T47D (cell line): ENCODE results near the gene PLXDC2.
"Not testable (repeated sequence)": the region's sequence is repeated elsewhere in the genome, so short reads cannot be mapped to it uniquely, and the experiment has no call there.

Experiments
- DNase-seq, 2 experiments: peaks; one replicate each; pipeline versions ENCODE4 v3.0.0 to v3.0.0-alpha.2; 2011 to 2012; ENCODE audit warnings: low read depth in 1 of 2, low spot score in 1 of 2
- JUND ChIP-seq: IDR thresholded peaks from 2 replicates; pipeline ENCODE4 v1.6.1; 2012; ENCODE audit warnings: low read depth
- in situ Hi-C: cut with HindIII; loops from 2 replicates; pipeline ENCODE4 v1.10.0; 2016; ENCODE audit warnings: low sequenced_read_pairs, low pct_unique_long_range_greater_than_20kb

Gene PLXDC2

DNA sequence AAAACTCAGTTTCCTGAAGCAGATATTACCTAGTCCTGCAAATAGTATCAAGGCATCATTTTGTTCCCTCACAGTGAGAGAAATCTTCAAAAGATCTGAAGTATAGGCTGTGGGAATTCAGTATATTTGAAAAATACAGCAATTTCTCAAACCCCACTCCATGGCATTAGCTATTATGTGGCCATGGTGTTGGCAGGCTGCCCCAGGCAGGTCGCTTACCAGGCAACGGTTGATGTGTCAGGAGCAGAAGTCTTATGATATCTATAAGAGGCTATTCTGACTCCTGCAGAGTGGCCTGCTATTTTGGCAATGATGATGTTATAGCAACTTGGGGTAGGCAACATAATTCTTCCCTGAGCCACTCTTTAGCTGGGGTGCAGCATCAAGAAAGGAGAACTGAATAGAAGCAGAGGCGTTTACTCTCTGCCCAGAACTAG, 187.9 kb downstream of the PLXDC2 start:
- no peak for DNase-seq
- no peak for TF ChIP-seq JUND
- in situ Hi-C loops: no loop called here

DNA sequence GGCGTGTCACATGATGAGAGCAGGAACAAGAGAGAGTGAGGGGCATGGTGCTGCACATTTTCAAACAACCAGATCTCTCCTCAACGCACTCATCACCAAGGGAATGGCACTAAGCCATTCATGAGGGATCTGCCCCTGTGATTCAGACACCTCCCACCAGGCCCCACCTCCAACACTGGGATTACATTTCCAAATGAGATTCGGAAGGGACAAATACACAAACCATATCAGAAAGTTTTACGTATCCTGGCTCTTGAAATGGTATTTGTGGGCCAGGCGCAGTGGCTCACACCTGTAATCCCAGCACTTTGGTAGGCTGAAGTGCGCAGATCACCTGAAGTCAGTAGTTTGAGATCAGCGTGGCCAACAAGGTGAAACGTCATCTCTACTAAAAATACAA, 189.4 kb downstream of the PLXDC2 start:
- DNase-seq: no peak
- TF ChIP-seq JUND: no peak
- in situ Hi-C loops: no loop called here

DNA sequence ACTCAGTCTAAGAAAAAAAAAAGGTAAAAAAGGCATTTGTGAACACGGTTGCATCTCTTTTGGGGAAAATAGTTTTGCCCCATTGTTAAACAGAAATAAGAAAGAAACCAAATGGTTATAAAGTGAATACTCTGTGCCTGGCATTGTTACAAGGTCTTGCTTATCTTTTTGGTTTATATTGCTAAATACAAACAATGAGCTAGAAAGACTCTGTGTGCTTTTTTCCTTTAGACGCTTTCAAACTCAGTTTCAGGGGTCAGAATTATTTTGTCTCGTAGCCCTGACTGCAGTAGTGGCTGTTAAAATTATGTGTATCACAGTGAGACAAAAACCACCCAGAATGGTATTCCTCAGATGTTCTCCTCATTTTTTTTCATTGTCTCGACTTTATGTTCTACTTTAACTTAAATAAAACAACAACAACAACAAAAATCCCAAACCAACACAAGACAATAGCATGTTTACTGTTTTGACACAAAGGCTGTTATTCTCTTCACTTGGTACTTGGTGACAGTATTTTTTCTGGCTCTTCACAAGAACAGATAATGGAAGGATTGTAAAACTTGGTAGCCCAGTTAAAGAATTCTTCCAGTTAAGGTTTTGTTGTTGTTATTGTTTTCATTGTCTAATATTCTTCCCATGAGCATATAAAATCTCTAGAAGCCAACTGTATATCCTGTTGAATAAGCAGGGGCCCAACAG, 190.1 kb downstream of the PLXDC2 start:
- in situ Hi-C loops: no loop called here
- no peak for DNase-seq

DNA sequence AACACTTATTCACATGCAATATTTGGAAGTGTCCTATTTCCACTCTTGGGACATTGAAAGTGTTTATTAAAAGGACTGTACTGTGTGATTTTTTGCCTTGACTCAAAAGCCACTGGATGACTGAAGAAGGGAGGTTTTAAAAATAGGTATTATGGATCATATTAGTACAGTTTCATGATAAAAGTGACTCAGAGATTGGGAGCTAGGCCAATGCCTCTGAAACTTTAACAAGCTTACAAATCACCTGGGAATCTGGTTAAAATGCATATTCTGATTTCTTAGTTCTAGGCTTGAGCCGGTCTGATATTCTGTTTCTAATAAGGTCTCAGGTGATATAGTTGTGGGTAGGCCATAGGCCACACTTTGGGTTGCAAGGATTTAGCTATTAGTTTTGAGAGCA, 191.2 kb downstream of the PLXDC2 start:
- no peak for DNase-seq
- in situ Hi-C loops: no loop called here
- no peak for TF ChIP-seq JUND

More for the DNA sequence above, 190.1 kb downstream of the PLXDC2 start:
- TF ChIP-seq JUND: no peak

DNA sequence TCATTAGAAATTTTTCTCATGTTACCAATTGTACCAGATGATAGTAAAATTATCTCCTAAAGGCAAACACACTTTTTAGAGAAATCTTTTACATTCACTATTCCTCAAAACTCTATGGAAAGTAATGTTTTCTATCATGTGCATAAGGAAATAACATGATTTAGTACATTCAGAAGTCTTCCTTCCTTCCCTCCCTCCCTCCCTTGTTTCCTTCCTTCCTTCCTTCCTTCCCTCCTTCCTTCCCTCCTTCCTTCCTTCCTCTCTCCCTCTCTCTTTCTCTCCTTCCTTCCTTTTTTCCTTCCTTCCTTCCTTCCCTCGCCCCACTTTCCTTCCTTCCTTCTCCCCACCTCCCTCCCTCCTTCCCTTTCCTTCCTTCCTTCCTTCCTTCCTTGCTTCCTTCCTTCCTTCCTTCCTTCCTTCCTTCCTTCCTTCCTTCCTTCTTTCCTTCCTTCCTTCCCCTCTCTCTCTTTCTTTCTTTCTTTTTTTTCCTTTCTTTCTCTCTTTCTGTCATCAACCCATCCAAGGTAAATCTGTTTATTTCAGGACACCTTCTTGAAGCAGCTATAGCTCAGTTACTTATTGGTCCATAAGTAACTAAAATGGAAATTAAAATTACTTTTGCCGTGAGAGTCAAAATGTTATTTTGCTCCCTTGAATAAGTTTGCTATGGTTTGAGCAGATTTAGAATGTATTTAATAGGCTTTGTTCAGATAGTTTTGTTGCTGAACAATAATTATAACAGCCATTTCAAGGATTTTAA, 197.9 kb downstream of the PLXDC2 start:
- in situ Hi-C loops: no loop called here
- TF ChIP-seq JUND: no peak
- DNase-seq: no peak

DNA sequence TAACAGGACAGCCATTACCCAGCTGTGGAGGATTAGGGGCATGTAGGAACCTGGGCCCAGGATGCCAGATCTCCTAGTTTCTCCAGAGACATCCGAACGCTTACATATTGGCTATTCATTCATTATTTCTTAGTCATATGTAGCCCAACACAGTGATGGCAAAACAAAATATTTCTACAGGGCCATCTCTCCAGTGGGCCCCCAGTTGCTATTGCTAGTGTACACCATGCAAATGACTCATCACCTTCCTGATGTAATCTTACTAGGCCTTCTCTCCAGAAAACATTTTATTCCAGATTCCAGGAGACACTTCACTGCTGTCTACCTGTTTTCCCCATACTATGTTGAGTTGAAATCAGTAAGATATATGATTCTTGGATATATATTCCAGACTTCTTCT, 201.7 kb downstream of the PLXDC2 start:
- in situ Hi-C loops: no loop called here
- no peak for DNase-seq
- no peak for TF ChIP-seq JUND

DNA sequence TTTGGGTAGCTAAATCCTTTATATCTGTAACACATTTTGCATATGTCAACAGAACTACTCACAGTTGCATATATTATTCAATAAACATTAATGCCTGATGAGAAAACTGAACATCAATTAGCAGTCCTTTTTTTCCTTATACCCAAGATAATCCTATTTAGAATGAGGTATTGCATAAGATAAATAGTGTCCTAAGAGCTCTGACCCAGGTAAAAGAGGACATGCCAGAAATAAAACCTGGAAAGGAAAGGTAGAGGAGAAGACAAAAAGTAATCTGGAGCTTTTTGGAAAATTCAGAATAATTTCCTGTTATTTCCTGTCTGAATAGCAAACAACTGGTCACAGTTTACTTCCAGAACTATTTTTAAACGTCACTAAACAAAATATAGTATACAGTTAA, 204.4 kb downstream of the PLXDC2 start:
- in situ Hi-C loops: no loop called here
- no peak for TF ChIP-seq JUND
- DNase-seq: no peak

DNA sequence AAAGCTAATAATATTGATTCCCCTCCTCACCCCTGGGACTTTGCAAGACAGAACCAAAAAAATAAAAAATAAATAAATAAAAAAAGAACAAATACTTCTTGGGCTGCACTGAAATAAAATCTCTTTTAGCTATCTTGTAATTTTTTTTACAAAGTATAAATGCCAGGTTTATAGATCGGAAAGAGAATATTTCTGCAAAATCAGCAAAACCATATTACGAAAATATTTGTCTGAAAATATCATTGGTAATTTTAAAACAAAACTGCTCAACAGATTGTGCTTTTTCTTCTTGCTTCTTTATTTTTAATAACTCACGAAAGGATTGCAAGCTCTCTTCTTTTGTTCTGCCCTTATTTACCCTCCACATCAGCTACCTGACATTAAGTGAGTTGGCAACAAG, 213.3 kb downstream of the PLXDC2 start:
- in situ Hi-C loops: no loop called here
- no peak for DNase-seq
- TF ChIP-seq JUND: no peak

DNA sequence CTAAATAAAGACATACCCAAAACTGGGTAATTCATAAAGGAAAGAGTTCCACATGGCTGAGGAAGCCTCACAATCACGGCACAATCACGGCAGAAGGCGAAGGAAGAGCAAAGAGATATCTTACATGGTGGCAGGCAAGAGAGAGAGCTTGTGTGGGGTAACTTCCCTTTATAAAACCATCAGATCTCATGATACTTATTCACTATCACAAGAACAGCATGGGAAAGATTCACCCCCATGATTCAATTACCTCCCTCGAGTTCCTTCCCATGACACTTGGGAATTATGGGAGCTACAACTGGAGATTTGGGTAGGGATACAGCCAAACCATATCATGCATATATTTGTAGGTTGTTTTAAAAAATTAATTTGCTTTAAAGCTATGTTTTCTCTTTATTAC, 217.2 kb downstream of the PLXDC2 start:
- DNase-seq: no peak
- TF ChIP-seq JUND: no peak
- in situ Hi-C loops: no loop called here

DNA sequence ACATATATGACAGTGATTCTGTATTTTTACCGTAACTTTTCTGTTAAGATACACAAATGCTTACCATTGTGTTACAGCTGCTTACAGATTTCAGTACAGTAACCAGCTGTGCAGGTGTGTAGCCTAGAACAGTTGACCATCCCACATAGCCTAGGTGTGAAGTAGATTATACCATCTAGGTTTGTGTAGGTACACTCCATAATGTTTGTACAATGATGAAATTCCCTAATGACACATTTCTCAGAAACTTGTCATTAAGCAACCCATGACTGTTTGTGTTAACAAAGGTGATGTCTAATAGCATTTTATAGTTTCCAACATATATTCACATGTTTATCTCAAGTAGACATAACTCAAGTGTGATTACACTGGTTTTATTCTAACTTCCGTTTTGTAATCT, 218.5 kb downstream of the PLXDC2 start:
- DNase-seq: no peak
- no peak for TF ChIP-seq JUND

DNA sequence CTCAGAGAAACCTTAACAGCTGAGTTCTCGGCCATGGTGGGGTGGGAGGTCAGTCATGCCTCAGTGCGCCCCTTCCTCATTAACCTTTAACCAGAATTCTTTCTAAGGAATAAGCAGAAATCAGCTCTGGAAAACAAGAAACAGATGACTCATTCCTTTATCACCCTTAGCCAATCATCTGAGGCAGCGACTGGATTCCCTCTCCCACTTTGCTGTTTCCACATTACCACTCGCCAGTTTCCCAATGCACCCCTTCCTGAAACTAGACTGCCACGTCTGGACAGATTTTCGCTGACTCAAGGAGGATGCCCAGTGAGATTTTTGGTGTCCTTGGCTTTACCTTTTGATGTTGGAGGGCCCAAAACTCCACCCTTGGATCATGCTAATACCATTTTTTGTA, 223.8 kb downstream of the PLXDC2 start:
- DNase-seq: no peak
- in situ Hi-C loops: no loop called here
- no peak for TF ChIP-seq JUND

More for the DNA sequence above, 218.5 kb downstream of the PLXDC2 start:
- in situ Hi-C loops: no loop called here

DNA sequence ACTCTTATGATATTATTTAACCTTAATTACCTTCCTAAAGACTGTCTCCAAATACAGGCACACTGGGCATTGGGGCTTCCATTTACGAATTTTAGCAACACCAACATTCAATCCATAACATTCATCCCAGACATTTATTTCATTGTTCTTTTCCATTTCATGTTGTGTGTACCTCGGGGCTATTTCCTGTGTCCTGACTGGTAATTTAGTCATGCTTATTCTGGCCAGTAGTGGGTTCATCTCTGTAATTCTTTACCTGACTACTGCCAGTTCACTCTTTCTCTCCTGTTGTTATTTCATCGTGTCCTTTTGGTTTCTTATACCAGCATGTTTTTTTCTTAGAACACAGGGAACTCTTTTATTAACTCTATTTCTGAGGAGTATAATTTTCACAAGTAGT, 225.7 kb downstream of the PLXDC2 start:
- in situ Hi-C loops: no loop called here
- no peak for TF ChIP-seq JUND
- no peak for DNase-seq

DNA sequence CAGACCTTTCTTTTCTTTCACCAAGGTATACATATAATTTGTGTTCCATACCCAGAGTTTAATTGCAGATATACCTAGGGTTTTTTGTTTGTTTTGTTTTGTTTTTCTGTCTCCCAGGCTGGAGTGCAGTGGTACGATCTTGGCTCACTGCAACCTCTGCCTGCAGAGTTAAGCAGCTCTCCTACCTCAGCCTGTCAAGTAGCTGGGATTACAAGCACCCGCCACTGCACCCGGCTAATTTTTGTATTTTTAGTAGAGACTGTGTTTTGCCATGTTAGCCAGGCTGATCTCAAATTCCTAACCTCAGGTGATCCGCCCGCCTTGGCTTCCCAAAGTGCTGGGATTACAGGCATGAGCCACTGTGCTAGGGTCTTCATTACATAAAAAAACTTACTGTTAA, 228.9 kb downstream of the PLXDC2 start:
- in situ Hi-C loops, DNase-seq: not testable (repeated sequence)

DNA sequence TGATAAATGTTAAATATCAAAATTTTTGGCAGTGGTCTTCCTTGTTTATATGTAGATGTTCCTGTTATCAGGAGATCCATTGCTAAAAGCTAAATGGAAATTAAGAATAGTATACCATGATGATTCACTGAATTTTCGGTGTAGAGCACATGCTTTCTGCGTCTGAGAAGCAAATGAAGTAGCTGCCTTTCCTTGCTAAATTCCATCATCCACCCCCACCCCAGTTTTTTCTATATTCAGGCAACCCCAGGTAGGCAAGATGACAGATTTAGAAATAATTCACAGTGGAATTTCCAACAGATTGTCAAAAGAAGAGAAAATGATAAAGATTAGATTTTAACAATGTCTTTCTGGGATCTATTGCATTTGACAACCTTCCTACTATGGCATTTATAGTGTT, 231.9 kb downstream of the PLXDC2 start:
- in situ Hi-C loops: no loop called here
- no peak for DNase-seq
- no peak for TF ChIP-seq JUND
